Upper lobe of right lung (tissue), 1 donor: Measurements from ENCODE around the gene CDK6. TPM values are rescaled to one million over a fixed set of nuclear protein-coding genes. Genes with fewer than 3 reads are reported as not detected.
"Not testable (repeated sequence)": the region's sequence is repeated elsewhere in the genome, so short reads cannot be mapped to it uniquely, and the experiment has no call there.

ENCODE experiments used
- ATAC-seq: fragments of 200-7000 bp; cut with Tn5 transposase; one replicate; pipeline ENCODE4 v1.9.1; 2020; ENCODE audit warnings: mild to moderate bottlenecking, moderate library complexity
- DNase-seq: peaks from one replicate; pipeline ENCODE4 v3.0.0-alpha.2; 2020
- H3K27ac ChIP-seq: fragments of 200-600 bp; one replicate; pipeline ENCODE4 v1.8.0; 2022
- H3K27me3 ChIP-seq: fragments of 200-600 bp; one replicate; pipeline ENCODE4 v1.8.0; 2022; ENCODE audit warnings: mild to moderate bottlenecking
- H3K36me3 ChIP-seq: fragments of 200-600 bp; one replicate; pipeline ENCODE4 v1.8.0; 2022
- H3K4me1 ChIP-seq: fragments of 200-600 bp; one replicate; pipeline ENCODE4 v1.8.0; 2022
- H3K4me3 ChIP-seq: fragments of 200-600 bp; one replicate; pipeline ENCODE4 v1.8.0; 2022; ENCODE audit warnings: mild to moderate bottlenecking
- H3K9me3 ChIP-seq: fragments of 200-600 bp; one replicate; pipeline ENCODE4 v1.8.0; 2022
- intact Hi-C: fragments of 100-400 bp; cut with DNase I; formaldehyde crosslinking; loops from one replicate; pipeline ENCODE4 v1.11.0; 2022
- total RNA-seq: library from RNA; stranded (reverse); fragmentation: NEBNext Ultra II Directional; extraction: Animal tissue kit (Norgen Biotek cat#: 25700); gene quantifications from one replicate; pipeline ENCODE4 v1.2.1, GENCODE V29; 2021
- TF ChIP-seq, protein P1 (sequence below): fragments of 200-600 bp; IDR thresholded peaks from one replicate; pipeline ENCODE4 v1.8.0; 2022; ENCODE audit warnings: antibody characterized with exemption
- donor health status: DM: no; HTN: yes; CAD: no; lungs with severe emphysema.

The CDK6 gene
- total RNA-seq, 1 donor from 2014 or later: 22.4 TPM

DNA sequence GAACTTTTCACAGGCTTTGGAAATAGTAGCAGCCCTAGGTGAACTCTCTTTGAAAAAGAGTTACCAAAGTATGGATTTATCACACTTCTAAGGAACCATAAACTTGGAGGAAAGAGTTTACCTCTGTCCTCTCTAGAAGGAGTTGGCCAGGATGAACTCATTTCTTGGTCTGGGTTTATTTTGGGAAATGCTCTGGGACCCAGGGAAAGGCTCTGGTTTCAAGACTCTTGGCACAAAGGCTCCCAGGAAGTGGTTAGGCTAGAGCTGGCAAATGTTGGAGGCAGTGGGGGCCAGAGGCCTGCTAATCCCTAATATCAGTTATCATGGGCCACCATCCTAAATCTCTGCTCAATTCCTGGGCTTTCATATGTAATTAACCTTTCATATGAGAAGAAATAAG is 36.3 kb upstream of the CDK6 start:
- H3K36me3 ChIP-seq: no peaks in the 10 kb centered on the region
- DNase-seq: no peak
- no peaks in the 10 kb centered on the region for H3K27me3 ChIP-seq
- H3K9me3 ChIP-seq: no peaks in the 10 kb centered on the region
- ATAC-seq: no peak
- intact Hi-C loops: no loop called here
- no peaks in the 10 kb centered on the region for H3K4me1 ChIP-seq
- H3K4me3 ChIP-seq: no peak overlapping the region
- TF ChIP-seq, protein P1, sequence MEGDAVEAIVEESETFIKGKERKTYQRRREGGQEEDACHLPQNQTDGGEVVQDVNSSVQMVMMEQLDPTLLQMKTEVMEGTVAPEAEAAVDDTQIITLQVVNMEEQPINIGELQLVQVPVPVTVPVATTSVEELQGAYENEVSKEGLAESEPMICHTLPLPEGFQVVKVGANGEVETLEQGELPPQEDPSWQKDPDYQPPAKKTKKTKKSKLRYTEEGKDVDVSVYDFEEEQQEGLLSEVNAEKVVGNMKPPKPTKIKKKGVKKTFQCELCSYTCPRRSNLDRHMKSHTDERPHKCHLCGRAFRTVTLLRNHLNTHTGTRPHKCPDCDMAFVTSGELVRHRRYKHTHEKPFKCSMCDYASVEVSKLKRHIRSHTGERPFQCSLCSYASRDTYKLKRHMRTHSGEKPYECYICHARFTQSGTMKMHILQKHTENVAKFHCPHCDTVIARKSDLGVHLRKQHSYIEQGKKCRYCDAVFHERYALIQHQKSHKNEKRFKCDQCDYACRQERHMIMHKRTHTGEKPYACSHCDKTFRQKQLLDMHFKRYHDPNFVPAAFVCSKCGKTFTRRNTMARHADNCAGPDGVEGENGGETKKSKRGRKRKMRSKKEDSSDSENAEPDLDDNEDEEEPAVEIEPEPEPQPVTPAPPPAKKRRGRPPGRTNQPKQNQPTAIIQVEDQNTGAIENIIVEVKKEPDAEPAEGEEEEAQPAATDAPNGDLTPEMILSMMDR: no peak
- no peak overlapping the region for H3K27ac ChIP-seq

DNA sequence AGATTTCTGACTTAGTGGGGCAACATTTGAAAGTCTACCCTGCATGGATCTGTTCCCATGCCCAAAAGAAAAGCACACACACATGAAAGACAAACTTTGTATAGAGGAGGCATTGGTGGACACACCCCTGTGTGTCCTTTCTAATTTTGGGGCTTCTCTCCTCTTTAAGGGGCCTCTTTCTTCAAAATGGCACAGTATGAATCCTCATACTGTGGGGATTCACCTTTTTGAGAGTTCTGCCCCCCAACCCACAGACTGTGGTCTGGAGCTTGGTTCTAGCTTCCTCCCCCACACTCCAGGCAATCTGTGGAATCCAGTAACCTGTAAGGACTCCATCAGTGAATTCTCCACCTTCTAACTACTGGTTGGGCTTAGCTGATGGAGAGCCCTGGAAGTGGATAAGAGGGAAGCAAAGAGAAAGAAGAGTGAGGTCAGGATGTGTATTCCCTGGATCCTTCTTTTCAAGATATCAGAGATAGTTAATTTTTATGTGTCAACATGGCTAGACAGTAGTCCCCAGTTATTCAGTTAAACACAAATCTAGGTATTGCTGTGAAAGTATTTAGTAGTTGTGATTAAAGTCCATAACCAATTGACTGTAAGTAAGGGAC is 32.4 kb upstream of the CDK6 start:
- Histone ChIP-seq H3K4me1 (no peaks in the 10 kb centered on the region), H3K4me3 (no peak overlapping the region), H3K27me3 (no peaks in the 10 kb centered on the region), H3K36me3 (no peaks in the 10 kb centered on the region), H3K9me3 (no peaks in the 10 kb centered on the region), H3K27ac (no peak overlapping the region)
- DNase-seq: no peak
- intact Hi-C loops: no loop called here
- no peak for ATAC-seq
- TF ChIP-seq, protein P1: no peak

DNA sequence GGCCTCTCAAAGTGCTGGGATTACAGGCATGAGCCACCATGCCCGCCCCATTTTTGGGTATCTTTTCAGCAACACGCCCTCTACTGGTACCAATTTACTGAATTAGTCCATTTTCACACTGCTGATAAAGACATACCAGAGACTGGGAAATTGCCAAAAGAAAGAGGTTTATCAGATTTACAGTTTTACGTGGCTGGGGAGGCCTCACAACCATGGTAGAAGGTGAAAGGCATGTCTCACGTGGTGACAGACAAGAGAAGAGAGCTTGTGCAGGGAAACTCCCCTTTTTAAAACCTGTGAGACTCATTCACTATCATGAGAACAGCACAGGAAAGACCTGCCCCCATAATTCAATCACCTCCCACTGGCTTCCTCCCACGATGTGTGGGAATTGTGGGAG is 27.8 kb upstream of the CDK6 start:
- DNase-seq, H3K27me3 ChIP-seq, intact Hi-C loops, H3K4me1 ChIP-seq, H3K27ac ChIP-seq, H3K9me3 ChIP-seq, H3K4me3 ChIP-seq, H3K36me3 ChIP-seq: not testable (repeated sequence)
- TF ChIP-seq, protein P1: peak; percentile 34
- peak; percentile 40 for ATAC-seq

DNA sequence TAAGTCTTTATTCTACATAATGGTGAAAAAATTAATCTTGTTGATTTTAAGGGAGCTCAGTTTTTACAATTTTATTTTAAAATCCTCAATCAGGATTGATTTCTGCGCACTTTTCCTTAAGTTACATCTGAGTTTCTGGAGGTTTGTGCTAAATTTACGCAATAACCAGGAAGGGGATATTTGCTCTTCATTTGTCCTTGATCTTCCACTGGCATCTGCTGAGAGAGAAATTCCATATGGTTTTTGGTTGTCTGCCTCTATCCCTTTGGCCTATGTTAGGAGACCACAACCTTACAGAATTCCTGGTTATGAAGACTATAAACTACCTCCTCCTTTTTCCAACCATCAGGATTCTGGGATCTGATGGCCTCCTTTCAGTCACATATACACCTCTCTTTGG is 20.1 kb upstream of the CDK6 start:
- Histone ChIP-seq H3K27ac (no peak overlapping the region), H3K9me3 (no peaks in the 10 kb centered on the region), H3K4me1 (no peaks in the 10 kb centered on the region), H3K27me3 (no peaks in the 10 kb centered on the region), H3K36me3 (no peaks in the 10 kb centered on the region), H3K4me3 (no peak overlapping the region)
- DNase-seq (no peak), ATAC-seq (no peak)
- TF ChIP-seq, protein P1: no peak
- intact Hi-C loops: no loop called here

DNA sequence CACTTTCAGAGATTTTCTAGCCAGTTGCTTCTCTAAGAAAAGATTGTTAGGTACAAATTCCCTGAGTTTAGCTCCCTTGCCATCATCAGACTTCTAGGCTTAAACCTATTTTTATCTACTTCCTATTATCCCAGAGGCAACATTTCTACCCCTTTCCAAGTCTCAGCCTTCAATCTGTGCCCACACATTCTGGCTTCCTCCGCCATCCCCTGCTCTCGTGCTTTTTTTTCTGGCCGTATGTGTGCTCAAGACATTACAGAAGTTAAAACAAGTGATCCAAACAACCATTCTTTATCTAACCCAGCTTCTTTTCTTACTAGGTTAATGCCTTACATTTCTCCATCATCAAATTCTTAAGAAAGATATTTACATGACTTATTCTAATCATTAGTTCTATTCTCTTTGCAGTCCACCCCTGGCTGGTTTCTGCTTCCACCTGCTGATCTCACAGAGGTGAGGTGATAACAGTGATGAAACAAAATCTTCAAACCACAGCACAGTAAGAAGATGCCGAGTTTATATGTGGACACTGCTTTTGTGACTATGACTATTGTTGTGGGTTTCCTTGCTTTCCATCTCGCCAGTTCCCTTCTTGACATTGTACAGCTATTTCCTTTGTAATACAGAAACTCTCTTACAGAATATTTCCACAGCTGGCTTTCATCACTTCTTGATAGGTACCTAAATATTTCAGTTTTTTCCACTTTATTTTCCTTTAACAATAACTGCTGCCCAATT is 18.3 kb upstream of the CDK6 start:
- ATAC-seq (no peak), DNase-seq (no peak)
- intact Hi-C loops: no loop called here
- Histone ChIP-seq H3K4me3 (no peak overlapping the region), H3K27me3 (no peaks in the 10 kb centered on the region), H3K9me3 (no peaks in the 10 kb centered on the region), H3K4me1 (no peaks in the 10 kb centered on the region), H3K27ac (no peak overlapping the region), H3K36me3 (no peaks in the 10 kb centered on the region)
- TF ChIP-seq, protein P1: no peak
